WTC11 (cell line): ENCODE data around the gene ADGRV1.

Experiments
- ATF2 ChIP-seq: sonication (generic); formaldehyde crosslinking; IDR thresholded peaks from 2 replicates; pipeline ENCODE4 v1.8.1; 2022; ENCODE audit warnings: low read depth, missing genetic modification reagents, borderline replicate concordance
- CTCF ChIP-seq: fragments of 200-600 bp; IDR thresholded peaks from 2 replicates; pipeline ENCODE4 v1.8.0; 2022; ENCODE audit warnings: antibody characterized with exemption
- E2F5 ChIP-seq: sonication (generic); formaldehyde crosslinking; IDR thresholded peaks from 2 replicates; pipeline ENCODE4 v1.8.1; 2022; ENCODE audit warnings: mild to moderate bottlenecking, moderate library complexity, missing genetic modification reagents
- FOXP1 ChIP-seq: sonication (generic); formaldehyde crosslinking; IDR thresholded peaks from 2 replicates; pipeline ENCODE4 v1.8.0; 2022; ENCODE audit warnings: missing genetic modification reagents, mild to moderate bottlenecking, moderate library complexity, borderline replicate concordance
- JUN ChIP-seq: sonication (generic); formaldehyde crosslinking; IDR thresholded peaks from 2 replicates; pipeline ENCODE4 v1.8.0; 2023; ENCODE audit warnings: mild to moderate bottlenecking, missing genetic modification reagents
- MAX ChIP-seq: sonication (generic); formaldehyde crosslinking; IDR thresholded peaks from 2 replicates; pipeline ENCODE4 v1.8.0; 2022; ENCODE audit warnings: mild to moderate bottlenecking, missing genetic modification reagents
- NR3C1 ChIP-seq: sonication (generic); formaldehyde crosslinking; conservative IDR thresholded peaks from 2 replicates; pipeline ENCODE4 v1.8.1; 2023; ENCODE audit warnings: low read depth, mild to moderate bottlenecking, missing genetic modification reagents
- TF ChIP-seq, protein P1 (sequence below): sonication (generic); formaldehyde crosslinking; IDR thresholded peaks from 2 replicates; pipeline ENCODE4 v1.8.0; 2022; ENCODE audit warnings: mild to moderate bottlenecking, missing genetic modification reagents

DNA sequence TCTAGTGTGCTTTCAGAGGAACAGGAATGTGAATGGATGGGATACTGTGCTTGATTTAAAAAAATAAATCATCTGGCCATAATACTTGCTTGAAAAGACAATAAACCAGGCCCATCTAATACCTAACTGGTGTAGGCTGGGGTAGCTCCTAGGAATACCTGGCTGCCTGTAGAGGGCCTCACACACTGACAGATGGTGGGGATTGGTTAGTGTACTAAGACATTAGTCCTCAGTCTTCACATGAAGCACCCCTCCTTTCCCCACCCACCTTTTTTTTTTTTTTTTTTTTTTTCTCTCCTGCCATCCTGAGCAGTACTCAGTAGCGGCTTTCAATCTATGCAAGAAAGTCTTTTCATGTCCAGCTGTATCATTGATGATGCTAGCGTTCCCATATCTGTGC, 130.5 kb downstream of the ADGRV1 start:
- TF ChIP-seq MAX, result no peak
- no peak for TF ChIP-seq FOXP1 (CRISPR knock-in tag)
- no peak for TF ChIP-seq CTCF
- TF ChIP-seq JUN (CRISPR knock-in tag), result no peak
- TF ChIP-seq, protein P1, sequence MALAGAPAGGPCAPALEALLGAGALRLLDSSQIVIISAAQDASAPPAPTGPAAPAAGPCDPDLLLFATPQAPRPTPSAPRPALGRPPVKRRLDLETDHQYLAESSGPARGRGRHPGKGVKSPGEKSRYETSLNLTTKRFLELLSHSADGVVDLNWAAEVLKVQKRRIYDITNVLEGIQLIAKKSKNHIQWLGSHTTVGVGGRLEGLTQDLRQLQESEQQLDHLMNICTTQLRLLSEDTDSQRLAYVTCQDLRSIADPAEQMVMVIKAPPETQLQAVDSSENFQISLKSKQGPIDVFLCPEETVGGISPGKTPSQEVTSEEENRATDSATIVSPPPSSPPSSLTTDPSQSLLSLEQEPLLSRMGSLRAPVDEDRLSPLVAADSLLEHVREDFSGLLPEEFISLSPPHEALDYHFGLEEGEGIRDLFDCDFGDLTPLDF (CRISPR knock-in tag), result no peak
- no peak for TF ChIP-seq NR3C1 (CRISPR knock-in tag)
- TF ChIP-seq ATF2 (CRISPR knock-in tag), result no peak
- TF ChIP-seq E2F5 (CRISPR knock-in tag), result no peak
